Thyroid gland (tissue), 4 donors: ENCODE data around the gene HBE1. TPM values are rescaled to one million over a fixed set of nuclear protein-coding genes. Genes with fewer than 3 reads are reported as not detected.

Experiments used
- DNase-seq, 2 donors: peaks; one replicate each; pipeline ENCODE4 v3.0.0-alpha.2; 2019
- H3K27ac ChIP-seq, 3 donors: fragments of 200-600 bp; sonication (generic); 1 replicate in 2 of 3; 2 replicates in 1 of 3; pipeline ENCODE4 v1.5.1; 2016 to 2019; ENCODE audit warnings: mild to moderate bottlenecking in 1 of 3, moderate library complexity in 1 of 3
- H3K27me3 ChIP-seq: fragments of 200-600 bp; sonication (generic); one replicate; pipeline ENCODE4 v1.5.1; 2019
- H3K36me3 ChIP-seq, 2 donors: fragments of 200-600 bp; sonication (generic); one replicate each; pipeline ENCODE4 v1.5.1; 2016 to 2019
- H3K4me1 ChIP-seq, 2 donors: fragments of 200-600 bp; sonication (generic); one replicate each; pipeline ENCODE4 v1.5.1; 2017 to 2019
- H3K4me3 ChIP-seq, 3 donors: fragments of 200-600 bp; sonication (generic); replicated peaks in 1 of 3; 1 replicate in 2 of 3; 2 replicates in 1 of 3; pipeline ENCODE4 v1.5.1; 2016; ENCODE audit warnings: mild to moderate bottlenecking in 1 of 3
- H3K9me3 ChIP-seq: fragments of 200-600 bp; sonication (generic); one replicate; pipeline ENCODE4 v1.5.1; 2017
- CTCF ChIP-seq, 6 experiments: fragments of 200-600 bp in 3 of 6; fragments of 450-650 bp in 3 of 6; sonication (generic) in 3 of 6; IDR thresholded peaks; one replicate each; pipeline ENCODE4 v1.5.1; 2016 to 2019; ENCODE audit warnings: antibody characterized with exemption in 6 of 6, mild to moderate bottlenecking in 2 of 6, inconsistent platforms in 1 of 6, moderate library complexity in 1 of 6
- POLR2A ChIP-seq, 2 donors: fragments of 450-650 bp; IDR thresholded peaks; one replicate each; pipeline ENCODE4 v1.6.1; 2017; ENCODE audit warnings: antibody characterized with exemption in 2 of 2, mild to moderate bottlenecking in 2 of 2, moderate library complexity in 1 of 2
- WGBS, 2 donors: methylation state at CpG; one replicate each; pipeline ENCODE4 v1.1.5; 2017; 5-methylcytosine and 5-hydroxymethylcytosine counted together
- intact Hi-C: fragments of 100-400 bp; cut with DNase I; formaldehyde crosslinking; loops from one replicate; pipeline ENCODE4 v1.15.1; 2023
- total RNA-seq, 4 donors: library from RNA; depleted of rRNA; stranded (reverse); fragments of >200 nt; gene quantifications; one replicate each; pipeline ENCODE4 v1.2.3, GENCODE V29; 2016

The HBE1 gene
- total RNA-seq, 4 donors from 2014 or later, result 1.2 TPM; not detected in 3

- no peaks in the 10 kb centered on the region for H3K36me3 ChIP-seq
- H3K27me3 ChIP-seq, result no peaks in the 10 kb centered on the region
- WGBS, 2 donors, result 84 to 92% methylated on average over 1 of the region's 1 CpG
- H3K9me3 ChIP-seq, result no peaks in the 10 kb centered on the region
- H3K27ac ChIP-seq, result no peak overlapping the region
- intact Hi-C loops, result no loop called here
- H3K4me1 ChIP-seq, result no peaks in the 10 kb centered on the region
- H3K4me3 ChIP-seq, result no peak overlapping the region
- no peak for DNase-seq
- TF ChIP-seq CTCF (IDR thresholded peaks at IDR 0.05) (no peak), POLR2A (IDR thresholded peaks at IDR 0.05) (no peak)
Observed at GRCh38 chr11:5233307-5233706, 36.4 kb downstream of the HBE1 start.

DNA sequence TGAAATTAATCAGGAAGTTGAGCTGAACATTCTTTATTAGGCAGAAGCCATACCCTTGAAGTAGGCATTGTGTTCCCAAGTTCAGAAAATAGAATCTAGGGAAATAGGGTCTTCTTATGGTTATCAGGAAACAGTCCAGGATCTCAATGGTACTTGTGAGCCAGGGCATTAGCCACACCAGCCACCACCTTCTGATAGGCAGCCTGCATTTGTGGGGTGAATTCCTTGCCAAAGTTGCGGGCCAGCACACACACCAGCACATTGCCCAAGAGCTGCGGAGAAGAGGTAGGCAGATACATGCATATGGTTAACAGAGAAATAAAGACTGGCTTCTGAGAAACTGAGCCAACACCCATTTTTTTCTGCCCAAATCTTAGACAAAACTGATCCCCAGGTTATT lies 36.9 kb downstream of the HBE1 start:
- 92 to 94% methylated on average over 2 of the region's 2 CpGs for WGBS, 2 donors
- Histone ChIP-seq H3K27me3 (no peaks in the 10 kb centered on the region), H3K27ac (no peak overlapping the region), H3K36me3 (no peaks in the 10 kb centered on the region), H3K4me1 (no peaks in the 10 kb centered on the region), H3K4me3 (no peak overlapping the region), H3K9me3 (no peaks in the 10 kb centered on the region)
- TF ChIP-seq CTCF (IDR thresholded peaks at IDR 0.05) (no peak), POLR2A (IDR thresholded peaks at IDR 0.05) (no peak)
- DNase-seq, result no peak
- intact Hi-C loops, result no loop called here

- Histone ChIP-seq H3K27me3 (no peaks in the 10 kb centered on the region), H3K4me3 (no peak overlapping the region), H3K9me3 (no peaks in the 10 kb centered on the region), H3K36me3 (no peaks in the 10 kb centered on the region), H3K4me1 (no peaks in the 10 kb centered on the region), H3K27ac (no peak overlapping the region)
- 76% methylated on average over 3 of the region's 3 CpGs for WGBS, 2 donors
- intact Hi-C loops, result no loop called here
- DNase-seq, result no peak
- TF ChIP-seq CTCF (IDR thresholded peaks at IDR 0.05), result no peak
- TF ChIP-seq POLR2A (IDR thresholded peaks at IDR 0.05), result no peak
Observed at GRCh38 chr11:5232176-5232575, 37.6 kb downstream of the HBE1 start.

DNA sequence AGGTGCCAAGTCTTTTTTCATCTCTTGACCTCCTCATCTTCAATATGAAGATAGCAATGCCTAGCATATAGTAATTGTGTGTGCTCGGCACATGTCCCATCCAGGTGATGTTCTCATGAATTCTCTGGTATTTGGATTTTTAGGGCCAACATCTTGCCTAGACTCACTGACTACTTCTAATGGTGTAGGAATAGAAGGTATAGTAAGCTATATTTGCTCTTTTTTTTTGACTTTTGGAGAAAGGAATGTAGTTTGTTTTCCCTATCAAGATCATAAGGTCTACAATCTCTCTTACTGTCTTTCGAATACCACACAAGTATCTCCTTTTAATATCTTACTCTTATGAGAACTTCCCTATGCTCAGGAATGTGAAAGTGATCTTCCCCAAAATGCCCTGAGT lies 38.6 kb downstream of the HBE1 start:
- 89 to 91% methylated on average over 2 of the region's 2 CpGs for WGBS, 2 donors
- H3K4me3 ChIP-seq, result no peak overlapping the region
- no peaks in the 10 kb centered on the region for H3K27me3 ChIP-seq
- no peaks in the 10 kb centered on the region for H3K4me1 ChIP-seq
- TF ChIP-seq POLR2A (IDR thresholded peaks at IDR 0.05) (no peak), CTCF (IDR thresholded peaks at IDR 0.05) (no peak)
- no peaks in the 10 kb centered on the region for H3K9me3 ChIP-seq
- intact Hi-C loops, result no loop called here
- H3K27ac ChIP-seq, result no peak overlapping the region
- H3K36me3 ChIP-seq, result no peaks in the 10 kb centered on the region
- DNase-seq, result no peak

DNA sequence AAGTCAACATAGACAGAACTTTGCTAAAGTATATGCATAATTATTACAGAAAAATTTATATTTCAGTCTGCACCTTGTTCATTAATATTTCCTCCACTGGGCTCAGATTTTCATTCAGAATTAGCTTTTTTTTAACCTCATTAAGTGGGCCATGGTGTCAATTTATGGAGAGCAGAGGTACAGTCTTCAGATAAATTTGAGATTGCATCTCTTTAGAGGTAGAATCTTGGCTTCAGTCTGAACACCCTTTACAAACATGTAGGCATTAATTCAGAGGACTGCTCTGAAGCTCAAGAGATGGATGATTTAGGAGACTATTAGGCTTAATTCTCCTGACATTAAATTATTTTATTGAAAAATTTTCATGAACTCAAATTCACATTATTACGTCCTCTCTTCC lies 39.5 kb downstream of the HBE1 start:
- Histone ChIP-seq H3K27me3 (no peaks in the 10 kb centered on the region), H3K4me1 (no peaks in the 10 kb centered on the region), H3K36me3 (no peaks in the 10 kb centered on the region), H3K27ac (no peak overlapping the region), H3K9me3 (no peaks in the 10 kb centered on the region), H3K4me3 (no peak overlapping the region)
- intact Hi-C loops, result no loop called here
- 95% methylated on average over 1 of the region's 1 CpG for WGBS, 2 donors
- no peak for DNase-seq
- TF ChIP-seq POLR2A (IDR thresholded peaks at IDR 0.05) (no peak), CTCF (IDR thresholded peaks at IDR 0.05) (no peak)
